ENCODE results near the gene MINDY1. TPM values are rescaled to one million over a fixed set of nuclear protein-coding genes. Genes with fewer than 3 reads are reported as not detected.

Gene MINDY1
- total RNA-seq, 2 experiments from 2014 or later, result 16.2 to 20.3 TPM

DNA sequence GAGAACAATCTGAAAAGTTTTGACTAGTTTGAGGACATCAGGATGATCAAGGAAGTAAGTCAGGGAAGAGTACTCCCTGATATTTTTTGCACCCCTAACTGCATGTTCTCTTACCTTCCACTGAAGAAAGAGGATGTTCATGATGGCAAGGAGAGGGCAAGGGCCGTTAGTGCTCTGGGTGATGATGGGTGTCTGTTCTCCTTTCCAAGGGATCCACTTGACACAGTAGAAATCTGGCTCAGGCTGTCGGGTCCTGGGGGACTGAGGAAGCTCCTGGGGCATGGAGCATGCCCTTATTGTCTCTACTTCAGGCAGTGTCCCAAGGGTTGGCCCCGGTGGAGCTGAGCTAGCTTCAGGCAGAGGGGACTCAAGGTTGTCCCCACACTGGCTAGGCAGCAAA, 4.7 kb downstream of the MINDY1 start:
- CTCF ChIA-PET, result interaction anchor here (1.0 to 3.4 kb wide), 4 partner anchors 22 to 515 kb away, joined by 3 to 35 read pairs (median 4); no protein-coding TSS in a partner anchor
- intact Hi-C loops (cut with DNase I, micrococcal nuclease), result no loop called here
- no peaks in the 10 kb centered on the region for H3K27me3 Mint-ChIP-seq
- DNase-seq, result no peak
- H3K4me3 Mint-ChIP-seq, result no peak overlapping the region
- H3K4me1 Mint-ChIP-seq, result peaks cover 66% of the 10 kb centered on the region
- no peak for ATAC-seq
- no peak overlapping the region for H3K27ac Mint-ChIP-seq
- peaks cover 14% of the 10 kb centered on the region for H3K36me3 Mint-ChIP-seq (ENCODE audit: low read depth)
- no peaks in the 10 kb centered on the region for H3K9me3 Mint-ChIP-seq (ENCODE audit: low read depth)
- POLR2A ChIA-PET, result interaction anchor here (0.6 to 1.0 kb wide), 3 partner anchors 32 to 265 kb away, joined by 3 to 5 read pairs (median 3); no protein-coding TSS in a partner anchor

DNA sequence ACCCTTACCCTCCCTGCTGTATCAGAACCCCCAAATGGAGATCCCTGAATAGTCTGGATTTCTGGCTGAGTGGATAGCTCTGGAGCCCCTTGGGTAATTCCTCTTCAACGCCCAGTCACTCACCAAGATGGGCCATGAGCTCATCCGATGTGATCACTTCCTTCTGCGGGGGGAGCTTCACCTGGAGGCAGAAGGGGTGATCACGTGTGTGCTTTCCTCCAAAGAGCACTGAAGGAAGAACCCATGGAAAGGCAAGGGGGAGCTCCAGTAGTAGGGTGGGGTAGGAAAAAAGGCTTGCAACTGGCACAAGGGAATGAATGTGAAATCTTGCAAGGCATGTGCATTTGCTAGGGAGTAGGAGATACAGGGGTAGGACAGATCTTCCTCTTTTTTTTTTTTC, 5.1 kb downstream of the MINDY1 start:
- intact Hi-C loops (cut with DNase I, micrococcal nuclease), result no loop called here
- Mint-ChIP-seq H3K36me3 (ENCODE audit: low read depth) (peaks cover 17% of the 10 kb centered on the region), H3K4me3 (no peak overlapping the region), H3K27ac (no peak overlapping the region), H3K4me1 (peaks cover 61% of the 10 kb centered on the region), H3K27me3 (no peaks in the 10 kb centered on the region), H3K9me3 (ENCODE audit: low read depth) (no peaks in the 10 kb centered on the region)
- DNase-seq, result no peak
- ChIA-PET POLR2A (interaction anchor here (0.6 to 1.0 kb wide), 4 partner anchors 31 to 265 kb away, joined by 3 to 5 read pairs (median 3); no protein-coding TSS in a partner anchor), CTCF (interaction anchor here (0.7 to 3.4 kb wide), 6 partner anchors 22 to 515 kb away, joined by 3 to 35 read pairs (median 3); no protein-coding TSS in a partner anchor)
- no peak for ATAC-seq

DNA sequence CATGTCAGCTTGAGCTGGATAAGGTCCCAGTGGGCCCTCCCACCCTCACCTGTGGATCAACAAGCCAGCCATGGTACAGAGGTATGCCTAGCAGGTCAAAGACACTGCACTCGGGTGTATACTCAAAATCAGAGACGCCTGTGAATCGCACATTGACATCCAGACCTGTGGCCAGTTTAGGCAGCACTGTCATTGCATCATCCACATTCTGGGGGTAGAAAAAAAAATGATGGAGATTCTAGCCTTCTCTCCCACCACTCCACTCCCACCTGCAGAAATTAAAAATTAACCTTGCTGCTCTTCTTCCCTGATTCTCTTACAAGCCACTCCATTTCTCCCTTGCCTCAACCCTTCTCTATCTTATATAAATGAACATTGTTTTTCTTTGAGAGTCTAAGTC, 6.3 kb downstream of the MINDY1 start:
- intact Hi-C loops (cut with DNase I, micrococcal nuclease), result no loop called here
- no peak for ATAC-seq
- H3K9me3 Mint-ChIP-seq (ENCODE audit: low read depth), result no peaks in the 10 kb centered on the region
- H3K27me3 Mint-ChIP-seq, result no peaks in the 10 kb centered on the region
- DNase-seq, result no peak
- ChIA-PET CTCF (interaction anchor here (0.6 to 8.0 kb wide), 4 partner anchors 20 to 31 kb away, joined by 3 to 90 read pairs (median 19); partner anchors contain the start of gene ANXA9), POLR2A (no interaction called here)
- peaks cover 55% of the 10 kb centered on the region for H3K4me1 Mint-ChIP-seq
- no peak overlapping the region for H3K4me3 Mint-ChIP-seq
- peak overlapping the region; percentile 47 for H3K27ac Mint-ChIP-seq
- peaks cover 17% of the 10 kb centered on the region for H3K36me3 Mint-ChIP-seq (ENCODE audit: low read depth)

DNA sequence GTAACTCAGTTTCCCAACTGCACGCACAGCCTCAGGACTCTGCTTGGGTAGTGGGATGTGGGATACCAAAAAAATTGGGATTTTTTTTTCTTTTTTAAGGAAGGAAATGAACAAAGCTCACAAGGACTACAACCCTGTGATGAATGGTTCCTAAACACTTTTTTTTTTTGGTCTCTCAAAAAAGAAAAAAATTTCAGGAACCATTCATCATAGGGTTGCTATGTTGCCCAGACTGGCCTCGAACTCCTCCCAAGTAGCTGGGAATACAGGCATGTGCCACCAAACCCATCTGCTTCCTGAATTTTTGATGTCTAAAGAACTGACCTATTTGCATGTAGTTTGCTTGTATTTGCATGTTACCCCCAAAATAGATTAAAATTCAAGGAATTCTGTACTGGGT, 6.8 kb downstream of the MINDY1 start:
- Mint-ChIP-seq H3K4me3 (no peak overlapping the region), H3K27ac (peak overlapping the region; percentile 47), H3K36me3 (ENCODE audit: low read depth) (peaks cover 17% of the 10 kb centered on the region), H3K4me1 (peaks cover 54% of the 10 kb centered on the region), H3K27me3 (no peaks in the 10 kb centered on the region), H3K9me3 (ENCODE audit: low read depth) (no peaks in the 10 kb centered on the region)
- ChIA-PET CTCF (interaction anchor here (0.6 to 8.0 kb wide), 4 partner anchors 10 to 100 kb away, joined by 3 to 90 read pairs (median 4); partner anchors contain the start of gene ANXA9), POLR2A (no interaction called here)
- intact Hi-C loops (cut with DNase I, micrococcal nuclease), result loop anchor here in 1 of 2 experiments (5.0 kb wide), 2 partner anchors 538 to 743 kb away; partner anchors contain the start of gene CA14
- DNase-seq (no peak), ATAC-seq (no peak)

DNA sequence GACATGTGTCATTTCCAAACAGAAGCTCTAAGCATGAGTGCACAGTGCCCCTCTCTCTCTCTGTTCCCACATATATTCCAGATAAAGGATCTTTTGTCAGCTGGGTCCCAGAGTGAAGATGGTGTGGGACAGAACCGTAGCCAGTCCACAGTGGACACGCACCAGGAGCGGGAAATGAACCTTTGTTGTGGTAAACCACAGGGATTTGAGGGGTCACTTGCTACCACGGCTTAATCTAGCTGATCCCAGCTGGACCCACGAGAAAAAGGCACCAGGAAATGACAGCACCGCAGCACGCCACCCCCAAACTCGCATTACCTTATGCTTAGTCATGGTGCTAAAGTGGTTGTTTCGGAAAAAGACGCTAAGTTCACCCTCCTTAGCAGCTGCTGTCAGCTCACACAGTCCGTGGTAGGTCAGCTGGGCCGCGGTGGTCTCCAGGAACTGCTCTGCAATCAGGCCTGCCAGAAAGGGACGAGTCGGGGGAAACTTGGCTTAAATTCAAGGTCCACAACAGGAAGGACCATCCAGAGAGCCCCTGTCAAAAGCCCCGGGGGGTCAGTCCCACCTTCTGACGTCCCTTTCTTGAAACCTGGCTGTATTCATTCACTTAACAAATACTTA, 7.5 kb downstream of the MINDY1 start:
- DNase-seq, result peak; percentile 64
- ChIA-PET POLR2A (no interaction called here), CTCF (interaction anchor here (0.7 to 8.0 kb wide), 5 partner anchors 9 to 101 kb away, joined by 3 to 90 read pairs (median 4); partner anchors contain the start of gene ANXA9)
- Mint-ChIP-seq H3K27ac (peak overlapping the region; percentile 55), H3K27me3 (no peaks in the 10 kb centered on the region), H3K9me3 (ENCODE audit: low read depth) (no peaks in the 10 kb centered on the region), H3K4me3 (no peak overlapping the region), H3K4me1 (peaks cover 49% of the 10 kb centered on the region), H3K36me3 (ENCODE audit: low read depth) (peaks cover 17% of the 10 kb centered on the region)
- intact Hi-C loops (cut with DNase I, micrococcal nuclease), result loop anchor here in 1 of 2 experiments (5.0 kb wide), 2 partner anchors 537 to 742 kb away; partner anchors contain the start of gene CA14
- ATAC-seq, result peak; percentile 77

DNA sequence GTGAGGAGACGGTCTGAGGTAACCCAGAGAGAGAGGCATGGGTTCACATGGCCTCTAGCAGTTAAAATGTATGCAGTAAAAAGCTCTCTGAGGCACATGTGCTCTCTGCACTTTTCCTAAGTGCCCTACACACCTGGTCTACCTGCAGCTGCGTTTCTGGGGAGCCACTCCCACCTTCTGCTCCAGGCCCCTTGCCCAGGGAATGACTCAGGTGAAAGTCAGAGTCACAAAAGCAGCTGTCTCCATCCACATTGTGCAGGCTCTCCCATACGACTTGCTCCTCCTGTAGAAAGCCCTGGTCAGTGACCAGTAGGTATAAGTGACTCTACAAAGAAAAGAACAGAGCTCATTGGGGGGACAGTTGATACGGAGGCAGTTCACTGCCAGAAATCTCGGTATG, 8.8 kb downstream of the MINDY1 start:
- ATAC-seq (no peak), DNase-seq (no peak)
- POLR2A ChIA-PET, result no interaction called here
- no peaks in the 10 kb centered on the region for H3K27me3 Mint-ChIP-seq
- CTCF ChIA-PET, result interaction anchor here (0.6 to 8.0 kb wide), 4 partner anchors 8 to 433 kb away, joined by 3 to 90 read pairs (median 36); partner anchors contain the start of genes ANXA9 and MINDY1
- H3K4me3 Mint-ChIP-seq, result no peak overlapping the region
- peaks cover 37% of the 10 kb centered on the region for H3K4me1 Mint-ChIP-seq
- H3K9me3 Mint-ChIP-seq (ENCODE audit: low read depth), result no peaks in the 10 kb centered on the region
- no peak overlapping the region for H3K27ac Mint-ChIP-seq
- H3K36me3 Mint-ChIP-seq (ENCODE audit: low read depth), result peaks cover 17% of the 10 kb centered on the region
- intact Hi-C loops (cut with DNase I, micrococcal nuclease), result loop anchor here in 1 of 2 experiments (5.0 kb wide), 2 partner anchors 536 to 741 kb away; partner anchors contain the start of gene CA14

DNA sequence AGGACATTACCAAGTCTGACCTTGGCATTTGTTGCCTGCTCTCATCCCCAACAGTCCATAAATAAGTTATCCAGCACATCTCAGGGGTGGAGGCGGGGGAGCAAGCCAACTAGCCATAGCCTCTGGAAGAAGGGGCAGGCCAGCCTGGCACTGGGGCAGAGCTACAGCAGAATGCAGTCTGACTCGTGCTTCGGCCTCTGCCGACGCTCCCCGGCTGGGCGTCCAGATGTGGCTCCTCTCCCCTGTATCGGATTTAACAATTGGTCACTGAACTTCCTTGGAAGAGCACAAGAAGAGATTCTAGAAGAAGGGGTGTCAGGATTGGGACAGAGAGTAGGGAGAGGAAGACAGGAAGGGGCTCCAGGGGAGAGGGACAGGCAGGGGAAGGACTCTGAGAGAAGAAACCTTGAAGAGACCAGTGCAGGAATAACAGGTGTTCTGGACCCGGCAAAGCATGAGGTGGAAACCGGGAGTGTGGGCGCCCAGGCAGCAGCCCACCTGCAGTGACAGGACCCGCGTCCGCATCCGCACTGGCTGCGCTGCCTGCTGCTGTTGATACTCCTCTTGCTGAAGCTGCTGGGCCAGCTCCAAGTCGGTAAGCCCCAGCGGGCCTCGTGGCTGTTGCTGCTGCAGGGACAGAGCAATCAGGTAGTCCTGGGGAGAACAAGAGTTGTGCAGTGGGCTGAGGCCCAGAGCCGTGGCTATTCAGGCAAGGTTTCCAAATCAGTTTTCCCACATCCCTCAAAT, 9.4 kb downstream of the MINDY1 start:
- Mint-ChIP-seq H3K4me1 (peaks cover 31% of the 10 kb centered on the region), H3K9me3 (ENCODE audit: low read depth) (no peaks in the 10 kb centered on the region), H3K4me3 (no peak overlapping the region), H3K36me3 (ENCODE audit: low read depth) (peaks cover 17% of the 10 kb centered on the region), H3K27me3 (no peaks in the 10 kb centered on the region), H3K27ac (no peak overlapping the region)
- no peak for DNase-seq
- ChIA-PET POLR2A (no interaction called here), CTCF (interaction anchor here (0.7 to 8.0 kb wide), 7 partner anchors 9 to 304 kb away, joined by 3 to 90 read pairs (median 8); partner anchors contain the start of genes ANXA9 and MINDY1)
- no peak for ATAC-seq
- intact Hi-C loops (cut with DNase I, micrococcal nuclease), result loop anchor here in 1 of 2 experiments (5.0 kb wide), 2 partner anchors 535 to 740 kb away; partner anchors contain the start of gene CA14

DNA sequence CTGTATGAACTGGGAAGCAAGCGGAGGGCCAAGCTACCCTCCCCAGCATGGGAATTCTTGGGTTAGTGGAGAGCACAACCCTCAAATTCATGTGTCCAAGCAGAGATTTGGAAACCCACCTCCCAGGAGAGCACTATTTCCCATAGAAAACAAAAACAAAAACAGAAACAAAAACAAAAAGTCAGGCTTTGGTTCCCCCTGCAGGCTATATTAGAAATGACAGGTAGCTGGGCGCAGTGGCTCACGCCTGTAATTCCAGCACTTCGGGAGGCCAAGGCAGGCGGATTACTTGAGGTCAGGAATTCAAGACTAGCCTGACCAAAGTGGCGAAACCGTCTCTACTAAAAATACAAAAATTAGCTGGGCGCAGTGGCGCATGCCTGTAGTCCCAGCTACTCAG, 10.8 kb downstream of the MINDY1 start:
- H3K36me3 Mint-ChIP-seq (ENCODE audit: low read depth), result peaks cover 10% of the 10 kb centered on the region
- no peaks in the 10 kb centered on the region for H3K9me3 Mint-ChIP-seq (ENCODE audit: low read depth)
- CTCF ChIA-PET, result interaction anchor here (0.6 to 8.0 kb wide), 30 partner anchors 10 to 508 kb away, joined by 3 to 90 read pairs (median 4); partner anchors contain the start of genes ANXA9, CERS2, ENSA and MINDY1
- intact Hi-C loops (cut with DNase I, micrococcal nuclease), result loop anchor here in 1 of 2 experiments (5.0 kb wide), 2 partner anchors 534 to 739 kb away; partner anchors contain the start of gene CA14
- POLR2A ChIA-PET, result interaction anchor here (0.7 kb wide), 1 partner anchor 75 kb away, joined by 3 read pairs; no protein-coding TSS in a partner anchor
- H3K27ac Mint-ChIP-seq, result no peak overlapping the region
- no peak overlapping the region for H3K4me3 Mint-ChIP-seq
- DNase-seq (peak; percentile 47), ATAC-seq (peak; percentile 34)
- H3K27me3 Mint-ChIP-seq, result no peaks in the 10 kb centered on the region
- H3K4me1 Mint-ChIP-seq, result peaks cover 18% of the 10 kb centered on the region

DNA sequence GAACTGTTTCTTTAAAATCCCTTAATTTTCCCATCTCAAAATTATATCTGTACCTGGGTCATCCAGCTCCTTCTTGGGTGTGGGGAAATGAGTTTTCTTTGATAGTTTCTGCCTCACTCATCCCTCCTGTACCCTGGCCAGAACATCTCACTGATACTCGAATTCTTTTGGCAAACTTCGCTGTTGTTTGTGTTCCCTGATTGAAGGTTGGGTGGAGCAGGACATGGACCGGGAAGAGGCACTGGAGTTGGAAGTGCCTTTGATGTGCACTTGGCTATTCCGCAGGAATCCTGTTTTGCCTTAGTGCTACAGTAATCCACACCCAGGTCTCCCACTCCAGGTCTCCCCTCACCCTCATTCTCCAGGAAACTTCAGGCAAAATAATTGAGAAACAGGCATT, 11.2 kb downstream of the MINDY1 start:
- Mint-ChIP-seq H3K27ac (no peak overlapping the region), H3K36me3 (ENCODE audit: low read depth) (peaks cover 10% of the 10 kb centered on the region), H3K4me1 (peaks cover 14% of the 10 kb centered on the region), H3K9me3 (ENCODE audit: low read depth) (no peaks in the 10 kb centered on the region), H3K27me3 (no peaks in the 10 kb centered on the region), H3K4me3 (no peak overlapping the region)
- ChIA-PET POLR2A (no interaction called here), CTCF (interaction anchor here (0.6 to 8.0 kb wide), 25 partner anchors 8 to 508 kb away, joined by 3 to 90 read pairs (median 4); partner anchors contain the start of genes ANXA9, ENSA, MINDY1 and TNFAIP8L2)
- DNase-seq (no peak), ATAC-seq (no peak)
- intact Hi-C loops (cut with DNase I, micrococcal nuclease), result loop anchor here in 1 of 2 experiments (5.0 kb wide), 2 partner anchors 533 to 738 kb away; partner anchors contain the start of gene CA14

DNA sequence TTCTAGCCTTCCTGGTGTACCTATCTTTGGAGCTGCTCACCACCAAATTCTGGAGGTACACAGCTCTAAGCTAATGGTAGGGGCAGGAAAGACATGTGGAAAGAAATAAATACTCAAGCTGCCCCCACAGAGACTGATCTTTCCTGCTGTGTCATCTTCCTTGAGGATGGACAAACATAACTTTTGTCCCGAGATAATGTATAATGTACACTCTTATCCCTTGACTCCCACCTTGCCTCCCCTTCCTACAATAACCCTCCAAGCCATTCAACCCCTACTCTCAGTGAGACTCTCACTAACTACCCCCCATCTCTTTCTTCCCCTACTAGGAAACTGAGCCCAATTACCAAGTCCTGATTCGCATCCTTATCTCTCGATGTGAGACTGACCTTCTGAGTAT, 12.5 kb downstream of the MINDY1 start:
- Mint-ChIP-seq H3K27me3 (no peaks in the 10 kb centered on the region), H3K9me3 (ENCODE audit: low read depth) (no peaks in the 10 kb centered on the region), H3K27ac (peak overlapping the region; percentile 22), H3K4me1 (peaks cover 6% of the 10 kb centered on the region), H3K4me3 (no peak overlapping the region), H3K36me3 (ENCODE audit: low read depth) (peaks cover 9% of the 10 kb centered on the region)
- CTCF ChIA-PET, result interaction anchor here (0.7 to 8.0 kb wide), 7 partner anchors 8 to 134 kb away, joined by 3 to 90 read pairs (median 13); partner anchors contain the start of genes ANXA9 and MINDY1
- ATAC-seq, result no peak
- DNase-seq, result no peak
- intact Hi-C loops (cut with DNase I, micrococcal nuclease), result no loop called here
- POLR2A ChIA-PET, result no interaction called here

DNA sequence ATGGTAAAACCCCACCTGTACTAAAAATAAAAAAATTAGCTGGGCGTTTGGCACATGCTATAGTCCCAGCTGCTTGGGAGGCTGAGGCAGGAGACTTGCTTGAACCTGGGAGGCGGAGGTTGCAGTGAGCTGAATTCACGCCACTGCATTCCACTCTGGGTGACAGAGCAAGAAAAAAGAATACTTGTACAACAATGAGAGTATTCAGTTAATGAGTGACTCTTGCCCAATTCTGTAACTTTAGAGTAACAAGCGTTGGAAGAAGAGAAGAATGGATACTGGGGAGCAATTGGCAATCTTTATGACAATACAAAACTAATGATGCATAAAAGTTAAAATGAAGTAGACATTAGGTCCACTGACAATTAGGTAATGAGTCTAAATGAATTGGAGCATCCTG, 14.1 kb downstream of the MINDY1 start:
- Mint-ChIP-seq H3K4me3 (no peak overlapping the region), H3K36me3 (ENCODE audit: low read depth) (peaks cover 4% of the 10 kb centered on the region), H3K9me3 (ENCODE audit: low read depth) (no peaks in the 10 kb centered on the region), H3K27ac (no peak overlapping the region), H3K4me1 (no peaks in the 10 kb centered on the region), H3K27me3 (no peaks in the 10 kb centered on the region)
- ATAC-seq (no peak), DNase-seq (no peak)
- POLR2A ChIA-PET, result no interaction called here
- CTCF ChIA-PET, result interaction anchor here (6.2 to 8.0 kb wide), 2 partner anchors 12 to 13 kb away, joined by 68 to 90 read pairs; partner anchors contain the start of genes ANXA9 and MINDY1
- intact Hi-C loops (cut with DNase I, micrococcal nuclease), result no loop called here

All from activated CD4-positive, alpha-beta T cell treated with anti-CD3 and anti-CD28 coated beads for 36 hours (primary cell).